CD4-positive, alpha-beta T cell treated with Interleukin-1 beta for 1 hour (primary cell): ENCODE data around the gene SAPCD1.
"Not testable (repeated sequence)": the region's sequence is repeated elsewhere in the genome, so short reads cannot be mapped to it uniquely, and the experiment has no call there.

Experiments used
- DNase-seq, 2 donors: peaks; one replicate each; pipeline ENCODE4 v3.0.0-alpha.2; 2020 to 2022

SAPCD1 gene

GRCh38 chr6:31779908-31780307, 17.5 kb downstream of the SAPCD1 start:
- DNase-seq: no peak

GRCh38 chr6:31780507-31781243, 18.2 kb downstream of the SAPCD1 start:
- DNase-seq: no peak

- no peak for DNase-seq
Observed at GRCh38 chr6:31781244-31782125, 19.0 kb downstream of the SAPCD1 start.

GRCh38 chr6:31782126-31782855, 19.8 kb downstream of the SAPCD1 start:
- DNase-seq: no peak

GRCh38 chr6:31784098-31784925, 21.9 kb downstream of the SAPCD1 start:
- no peak for DNase-seq

GRCh38 chr6:31785475-31785874, 23.0 kb downstream of the SAPCD1 start:
- no peak for DNase-seq

- peak in 1 of 2 donors; percentile 24 for DNase-seq
Observed at GRCh38 chr6:31791324-31792089, 29.1 kb downstream of the SAPCD1 start.

- no peak for DNase-seq
Observed at GRCh38 chr6:31792090-31792374, 29.6 kb downstream of the SAPCD1 start.

GRCh38 chr6:31792761-31793171, 30.3 kb downstream of the SAPCD1 start:
- DNase-seq: no peak

- DNase-seq: not testable (repeated sequence)
Observed at GRCh38 chr6:31793927-31794245, 31.4 kb downstream of the SAPCD1 start.

GRCh38 chr6:31794294-31794865, 31.9 kb downstream of the SAPCD1 start:
- DNase-seq: no peak

- DNase-seq: no peak
Observed at GRCh38 chr6:31794866-31795615, 32.6 kb downstream of the SAPCD1 start.

- DNase-seq: peak; percentile 89 to 92
Observed at GRCh38 chr6:31795616-31796298, 33.3 kb downstream of the SAPCD1 start, which contains the start of gene VARS1. Gene VARS1 (minus strand): TSS chr6:31795752. CDS start chr6:31795217, 535 bp downstream.

- no peak for DNase-seq
Observed at GRCh38 chr6:31796993-31797385, 34.5 kb downstream of the SAPCD1 start.

GRCh38 chr6:31797588-31797987, 35.1 kb downstream of the SAPCD1 start:
- DNase-seq: peak; percentile 51 to 58

- no peak for DNase-seq
Observed at GRCh38 chr6:31799781-31800180, 37.3 kb downstream of the SAPCD1 start.

- not testable (repeated sequence) for DNase-seq
Observed at GRCh38 chr6:31801031-31801927, 38.8 kb downstream of the SAPCD1 start.

GRCh38 chr6:31805939-31806469, 43.5 kb downstream of the SAPCD1 start:
- no peak for DNase-seq
